A172 (cell line): Measurements from ENCODE around the gene LRRN2. TPM values are rescaled to one million over a fixed set of nuclear protein-coding genes. Genes with fewer than 3 reads are reported as not detected.
A peak's percentile ranks its signal among the peaks of the same experiment; 100 is the strongest.

Experiments
- DNase-seq: peaks from one replicate; pipeline ENCODE4 v3.0.0-alpha.2; 2015; ENCODE audit warnings: low spot score
- total RNA-seq: library from RNA; depleted of rRNA; stranded (reverse); fragments of >200 nt; shearing (Covaris generic); gene quantifications from 2 replicates; pipeline ENCODE4 v1.2.3, GENCODE V29; 2014

The LRRN2 gene
- total RNA-seq, 1 experiment from 2014 or later, result 2.3 TPM

- DNase-seq, result no peak
Observed at GRCh38 chr1:204602111-204602579, 83.4 kb downstream of the LRRN2 start.

GRCh38 chr1:204600968-204601367 lies 84.6 kb downstream of the LRRN2 start:
- no peak for DNase-seq

- DNase-seq, result no peak
Observed at GRCh38 chr1:204600203-204600602, 85.3 kb downstream of the LRRN2 start.

- DNase-seq, result no peak
Observed at GRCh38 chr1:204599596-204599995, 85.9 kb downstream of the LRRN2 start.

GRCh38 chr1:204599098-204599497 lies 86.4 kb downstream of the LRRN2 start:
- DNase-seq, result no peak

- no peak for DNase-seq
Observed at GRCh38 chr1:204598319-204598969, 87.1 kb downstream of the LRRN2 start.

- no peak for DNase-seq
Observed at GRCh38 chr1:204592246-204592948, 93.1 kb downstream of the LRRN2 start.

- DNase-seq, result peak; percentile 79
Observed at GRCh38 chr1:204591473-204592090, 94.0 kb downstream of the LRRN2 start.

GRCh38 chr1:204589409-204590038 lies 96.0 kb downstream of the LRRN2 start:
- DNase-seq, result no peak

- DNase-seq, result no peak
Observed at GRCh38 chr1:204588826-204589225, 96.7 kb downstream of the LRRN2 start.

GRCh38 chr1:204587621-204588020 lies 97.9 kb downstream of the LRRN2 start:
- no peak for DNase-seq

GRCh38 chr1:204584699-204585372 lies 100.7 kb downstream of the LRRN2 start:
- DNase-seq, result no peak

GRCh38 chr1:204583909-204584632 lies 101.5 kb downstream of the LRRN2 start:
- no peak for DNase-seq

- no peak for DNase-seq
Observed at GRCh38 chr1:204581759-204582158, 103.8 kb downstream of the LRRN2 start.

- no peak for DNase-seq
Observed at GRCh38 chr1:204580862-204581261, 104.7 kb downstream of the LRRN2 start.

GRCh38 chr1:204579681-204580080 lies 105.9 kb downstream of the LRRN2 start:
- DNase-seq, result no peak

- DNase-seq, result no peak
Observed at GRCh38 chr1:204578867-204579664, 106.5 kb downstream of the LRRN2 start.

- DNase-seq, result no peak
Observed at GRCh38 chr1:204577794-204578478, 107.6 kb downstream of the LRRN2 start.

GRCh38 chr1:204576422-204576821 lies 109.1 kb downstream of the LRRN2 start:
- no peak for DNase-seq
